Activated CD4-positive, alpha-beta T cell treated with anti-CD3 and anti-CD28 coated beads, Interleukin-10, Interleukin-2, amounts not matched to agents 100 ng/mL and 50 ng/mL, durations not matched to agents 16 hours and 8 hours (primary cell): ENCODE results near the gene EBF3.
"Not testable (repeated sequence)": the region's sequence is repeated elsewhere in the genome, so short reads cannot be mapped to it uniquely, and the experiment has no call there.

Experiments used
- DNase-seq: peaks from one replicate; pipeline ENCODE4 v3.0.0-alpha.2; 2020

EBF3 gene

GRCh38 chr10:129927351-129928120, 36.5 kb downstream of the EBF3 start:
- DNase-seq: no peak

GRCh38 chr10:129926066-129927055, 37.7 kb downstream of the EBF3 start:
- no peak for DNase-seq

- no peak for DNase-seq
These were observed 39.5 kb downstream of the EBF3 start for GRCh38 chr10:129924375-129925085.

- DNase-seq: no peak
These were observed 41.4 kb downstream of the EBF3 start for GRCh38 chr10:129922598-129923123.

GRCh38 chr10:129921801-129922597, 42.1 kb downstream of the EBF3 start:
- no peak for DNase-seq

- no peak for DNase-seq
These were observed 42.9 kb downstream of the EBF3 start for GRCh38 chr10:129921065-129921670.

- DNase-seq: not testable (repeated sequence)
These were observed 43.9 kb downstream of the EBF3 start for GRCh38 chr10:129920187-129920586.

GRCh38 chr10:129919358-129919757, 44.7 kb downstream of the EBF3 start:
- DNase-seq: no peak

- DNase-seq: no peak
These were observed 45.2 kb downstream of the EBF3 start for GRCh38 chr10:129918836-129919235.

GRCh38 chr10:129918401-129918800, 45.7 kb downstream of the EBF3 start:
- DNase-seq: no peak

- no peak for DNase-seq
These were observed 46.1 kb downstream of the EBF3 start for GRCh38 chr10:129917936-129918335.

- DNase-seq: no peak
These were observed 47.5 kb downstream of the EBF3 start for GRCh38 chr10:129916506-129916995.

GRCh38 chr10:129915526-129916378, 48.3 kb downstream of the EBF3 start:
- DNase-seq: no peak

GRCh38 chr10:129914960-129915359, 49.1 kb downstream of the EBF3 start:
- no peak for DNase-seq

- DNase-seq: no peak
These were observed 49.8 kb downstream of the EBF3 start for GRCh38 chr10:129914153-129914855.

GRCh38 chr10:129912986-129913695, 50.9 kb downstream of the EBF3 start:
- DNase-seq: no peak

GRCh38 chr10:129912166-129912917, 51.7 kb downstream of the EBF3 start:
- DNase-seq: no peak

GRCh38 chr10:129911451-129912165, 52.5 kb downstream of the EBF3 start:
- DNase-seq: no peak
